ENCODE measurements around the gene SYCE1. TPM values are rescaled to one million over a fixed set of nuclear protein-coding genes. Genes with fewer than 3 reads are reported as not detected.

The SYCE1 gene
- total and polyA plus RNA-seq, 4 donors = 0.33 to 5.4 (median 2.1) TPM; not detected in 1

GRCh38 chr10:133590970-133591359, 25.6 kb upstream of the SYCE1 start:
- Histone ChIP-seq H3K27me3 (ENCODE audit: control insufficient read depth in 4 of 4, insufficient read depth in 4 of 4, low read length in 3 of 4) (no peaks in the 10 kb centered on the region), H3K36me3 (ENCODE audit: control insufficient read depth in 4 of 4, insufficient read depth in 3 of 4, low read depth in 1 of 4, low read length in 3 of 4) (no peaks in the 10 kb centered on the region), H3K27ac (ENCODE audit: low read depth in 1 of 2, low read length in 2 of 2) (no peak overlapping the region), H3K9me3 (ENCODE audit: control insufficient read depth in 4 of 4, low read length in 3 of 4) (no peaks in the 10 kb centered on the region), H3K9ac (ENCODE audit: low read depth in 1 of 2, low read length in 2 of 2) (no peak overlapping the region), H3K4me3 (ENCODE audit: low read depth in 1 of 3, low read length in 3 of 3) (no peak overlapping the region), H3K4me1 (ENCODE audit: control insufficient read depth in 4 of 4, insufficient read depth in 4 of 4, low read length in 3 of 4) (no peaks in the 10 kb centered on the region)
- 79% methylated on average over 10 of the region's 10 CpGs for WGBS
- no peak for DNase-seq (ENCODE audit: low spot score)
- TF ChIP-seq NR2F2 (IDR thresholded peaks at IDR 0.05) (no peak), EGR1 (IDR thresholded peaks at IDR 0.05; ENCODE audit: low read depth in 2 of 2) (no peak), RAD21 (IDR thresholded peaks at IDR 0.05) (no peak), HNF4A (conservative IDR thresholded peaks at IDR 0.05) (no peak), JUND (IDR thresholded peaks at IDR 0.05) (no peak), SP1 (IDR thresholded peaks at IDR 0.05) (no peak), ZBTB33 (IDR thresholded peaks at IDR 0.05) (no peak), TAF1 (conservative IDR thresholded peaks at IDR 0.05) (no peak), RXRA (IDR thresholded peaks at IDR 0.05) (no peak), MAX (IDR thresholded peaks at IDR 0.05) (no peak), CTCF (IDR thresholded peaks at IDR 0.05; ENCODE audit: low read depth, low read length, missing input control) (no peak), ATF3 (IDR thresholded peaks at IDR 0.05) (no peak), FOXA1 (IDR thresholded peaks at IDR 0.05) (no peak), HNF4G (IDR thresholded peaks at IDR 0.05) (no peak), REST (IDR thresholded peaks at IDR 0.05) (no peak), GABPA (IDR thresholded peaks at IDR 0.05 in 1 of 2, conservative IDR thresholded peaks at IDR 0.05 in 1 of 2) (no peak), YY1 (IDR thresholded peaks at IDR 0.05) (no peak), FOXA2 (IDR thresholded peaks at IDR 0.05) (no peak)

Measured in liver (tissue), 9 donors.